Mesenchymal stem cell (in vitro differentiated cells and primary cell): ENCODE results near the gene CHD3.

Source experiments
- DNase-seq: peaks from one replicate; pipeline ENCODE4 v3.0.0-alpha.2; 2013
- H2AFZ ChIP-seq: one replicate; pipeline ENCODE4 v1.6.1; 2013; ENCODE audit warnings: low read depth, mild to moderate bottlenecking, control low read depth, inconsistent platforms, low read length, moderate library complexity
- H2AK5ac ChIP-seq: 2 replicates; pipeline ENCODE4 v1.6.1; 2013; ENCODE audit warnings: low read length, moderate library complexity, mild to moderate bottlenecking, inconsistent platforms; ENCODE audit not compliant: severe bottlenecking
- H2BK120ac ChIP-seq: one replicate; pipeline ENCODE4 v1.6.1; 2013; ENCODE audit warnings: low read depth, mild to moderate bottlenecking, inconsistent platforms, low read length, moderate library complexity
- H2BK12ac ChIP-seq, 2 experiments: one replicate each; pipeline ENCODE4 v1.6.1; 2013; ENCODE audit warnings: inconsistent platforms in 2 of 2, low read length in 2 of 2, mild to moderate bottlenecking in 2 of 2, moderate library complexity in 2 of 2, control low read depth in 1 of 2
- H2BK15ac ChIP-seq: one replicate; pipeline ENCODE4 v1.6.1; 2013; ENCODE audit warnings: mild to moderate bottlenecking, low read depth, inconsistent platforms; ENCODE audit not compliant: poor library complexity, severe bottlenecking
- H2BK5ac ChIP-seq: 2 replicates; pipeline ENCODE4 v1.6.1; 2013; ENCODE audit warnings: low read depth, mild to moderate bottlenecking, low read length, control low read depth, inconsistent platforms; ENCODE audit not compliant: poor library complexity, severe bottlenecking
- H3K14ac ChIP-seq, 2 experiments: one replicate each; pipeline ENCODE4 v1.6.1; 2013; ENCODE audit warnings: inconsistent platforms in 2 of 2, low read length in 2 of 2, control low read depth in 1 of 2, mild to moderate bottlenecking in 1 of 2, moderate library complexity in 1 of 2
- H3K18ac ChIP-seq, 2 experiments: one replicate each; pipeline ENCODE4 v1.6.1; 2013; ENCODE audit warnings: inconsistent platforms in 2 of 2, low read length in 2 of 2, control low read depth in 1 of 2, low read depth in 1 of 2, mild to moderate bottlenecking in 1 of 2
- H3K23ac ChIP-seq, 2 experiments: one replicate each; pipeline ENCODE4 v1.6.1; 2013; ENCODE audit warnings: inconsistent platforms in 2 of 2, low read length in 2 of 2, mild to moderate bottlenecking in 2 of 2, moderate library complexity in 2 of 2, control low read depth in 1 of 2
- H3K27ac ChIP-seq: 2 replicates; pipeline ENCODE4 v1.5.1; 2013; ENCODE audit warnings: mild to moderate bottlenecking, moderate library complexity, low read length, control low read depth, inconsistent platforms; ENCODE audit not compliant: poor library complexity, severe bottlenecking
- H3K27me3 ChIP-seq, 2 experiments: 2 replicates each; pipeline versions ENCODE4 v1.6.1 to v1.7.0; 2013; ENCODE audit warnings: low read length in 2 of 2, mild to moderate bottlenecking in 2 of 2, moderate library complexity in 2 of 2, control low read depth in 1 of 2, inconsistent platforms in 1 of 2; ENCODE audit not compliant: control insufficient read depth in 1 of 2, insufficient read depth in 1 of 2
- H3K36me3 ChIP-seq, 2 experiments: 2 replicates each; pipeline versions ENCODE4 v1.6.1 to v1.7.0; 2013; ENCODE audit warnings: low read length in 2 of 2, control low read depth in 1 of 2, inconsistent platforms in 1 of 2, low read depth in 1 of 2, mild to moderate bottlenecking in 1 of 2; ENCODE audit not compliant: insufficient read depth in 2 of 2, control insufficient read depth in 1 of 2
- H3K4ac ChIP-seq, 2 experiments: one replicate each; pipeline ENCODE4 v1.6.1; 2013; ENCODE audit warnings: inconsistent platforms in 2 of 2, low read length in 2 of 2, mild to moderate bottlenecking in 2 of 2, moderate library complexity in 2 of 2, control low read depth in 1 of 2, low read depth in 1 of 2
- H3K4me1 ChIP-seq: 2 replicates; pipeline ENCODE4 v1.6.1; 2013; ENCODE audit warnings: low read depth, low read length, control low read depth; ENCODE audit not compliant: control insufficient read depth, insufficient read depth
- H3K4me2 ChIP-seq: 2 replicates; pipeline ENCODE4 v1.6.1; 2013; ENCODE audit warnings: low read length, mild to moderate bottlenecking, inconsistent platforms; ENCODE audit not compliant: poor library complexity, severe bottlenecking
- H3K4me3 ChIP-seq, 2 experiments: 2 replicates each; pipeline versions ENCODE4 v1.5.1 to v1.7.0; 2013; ENCODE audit warnings: low read length in 2 of 2, mild to moderate bottlenecking in 2 of 2, control low read depth in 1 of 2, low read depth in 1 of 2; ENCODE audit not compliant: insufficient read depth in 1 of 2
- H3K79me1 ChIP-seq: replicated peaks from 2 replicates; pipeline ENCODE4 v1.6.1; 2013; ENCODE audit warnings: mild to moderate bottlenecking, control low read depth, low read length, inconsistent platforms; ENCODE audit not compliant: poor library complexity, severe bottlenecking
- H3K9ac ChIP-seq: 2 replicates; pipeline ENCODE4 v1.7.0; 2013; ENCODE audit warnings: mild to moderate bottlenecking, low read length, moderate library complexity
- H3K9me3 ChIP-seq: 2 replicates; pipeline ENCODE4 v1.7.0; 2013; ENCODE audit warnings: mild to moderate bottlenecking, low read length; ENCODE audit not compliant: control insufficient read depth
- H4K8ac ChIP-seq: one replicate; pipeline ENCODE4 v1.6.1; 2013; ENCODE audit warnings: inconsistent platforms, mild to moderate bottlenecking, low read length, moderate library complexity
- H4K91ac ChIP-seq: one replicate; pipeline ENCODE4 v1.6.1; 2013; ENCODE audit warnings: mild to moderate bottlenecking, low read length, inconsistent platforms
- WGBS: methylation state at CpG from one replicate; pipeline ENCODE4 v1.1.7; 2013; ENCODE audit warnings: mixed read lengths; 5-methylcytosine and 5-hydroxymethylcytosine counted together

CHD3 gene

GRCh38 chr17:7903154-7904103 is 14.8 kb downstream of the CHD3 start:
- Histone ChIP-seq H4K8ac (no peak overlapping the region), H2BK120ac (no peak overlapping the region), H3K4ac (no peak overlapping the region), H3K4me3 (no peak overlapping the region), H3K4me1 (peaks cover 3% of the 10 kb centered on the region), H3K9ac (no peak overlapping the region), H4K91ac (no peak overlapping the region), H2BK15ac (no peak overlapping the region), H2AK5ac (no peak overlapping the region), H3K36me3 (peaks cover 89 to 95% of the 10 kb centered on the region in 2 experiments), H2BK5ac (no peak overlapping the region), H3K79me1 (peaks cover 29% of the 10 kb centered on the region), H2AFZ (no peak overlapping the region), H3K18ac (no peak overlapping the region), H3K9me3 (no peaks in the 10 kb centered on the region), H3K27ac (no peak overlapping the region), H2BK12ac (no peak overlapping the region), H3K14ac (no peak overlapping the region), H3K23ac (no peak overlapping the region), H3K27me3 (no peaks in the 10 kb centered on the region), H3K4me2 (no peak overlapping the region)
- DNase-seq: no peak
- WGBS: 73% methylated on average over 22 of the region's 22 CpGs

GRCh38 chr17:7909089-7909488 is 20.5 kb downstream of the CHD3 start:
- H3K14ac ChIP-seq: no peak overlapping the region
- H3K4me3 ChIP-seq: peak overlapping the region in 1 of 2 experiments; percentile 4
- H3K4me1 ChIP-seq: no peaks in the 10 kb centered on the region
- H3K27ac ChIP-seq: no peak overlapping the region
- H2AK5ac ChIP-seq: no peak overlapping the region
- H2BK5ac ChIP-seq: no peak overlapping the region
- no peak overlapping the region for H2BK15ac ChIP-seq
- H3K36me3 ChIP-seq: peaks cover 79 to 86% of the 10 kb centered on the region in 2 experiments
- no peak for DNase-seq
- H3K9me3 ChIP-seq: no peaks in the 10 kb centered on the region
- no peaks in the 10 kb centered on the region for H3K27me3 ChIP-seq
- H2BK120ac ChIP-seq: no peak overlapping the region
- H2BK12ac ChIP-seq: no peak overlapping the region
- no peak overlapping the region for H3K9ac ChIP-seq
- no peak overlapping the region for H3K23ac ChIP-seq
- WGBS: 98% methylated on average over 29 of the region's 29 CpGs
- H3K18ac ChIP-seq: no peak overlapping the region
- no peak overlapping the region for H4K91ac ChIP-seq
- no peak overlapping the region for H3K4me2 ChIP-seq
- no peak overlapping the region for H4K8ac ChIP-seq
- peaks cover 12% of the 10 kb centered on the region for H3K79me1 ChIP-seq
- no peak overlapping the region for H2AFZ ChIP-seq
- H3K4ac ChIP-seq: no peak overlapping the region

GRCh38 chr17:7910281-7910680 is 21.7 kb downstream of the CHD3 start:
- Histone ChIP-seq H3K23ac (no peak overlapping the region), H2BK120ac (no peak overlapping the region), H3K27ac (no peak overlapping the region), H3K4me3 (no peak overlapping the region), H3K14ac (no peak overlapping the region), H3K4me2 (no peak overlapping the region), H3K9ac (no peak overlapping the region), H3K79me1 (peaks cover 7% of the 10 kb centered on the region), H2AFZ (no peak overlapping the region), H3K27me3 (no peaks in the 10 kb centered on the region), H4K91ac (no peak overlapping the region), H3K4me1 (peaks cover 2% of the 10 kb centered on the region), H2BK5ac (no peak overlapping the region), H2AK5ac (no peak overlapping the region), H3K18ac (no peak overlapping the region), H3K36me3 (peaks cover 69 to 74% of the 10 kb centered on the region in 2 experiments), H2BK15ac (no peak overlapping the region), H3K9me3 (no peaks in the 10 kb centered on the region), H4K8ac (no peak overlapping the region), H2BK12ac (no peak overlapping the region), H3K4ac (no peak overlapping the region)
- 98% methylated on average over 15 of the region's 15 CpGs for WGBS
- DNase-seq: no peak

- no peak overlapping the region for H3K4ac ChIP-seq
- no peak for DNase-seq
- WGBS: 99% methylated on average over 13 of the region's 13 CpGs
- H3K27ac ChIP-seq: no peak overlapping the region
- H3K18ac ChIP-seq: no peak overlapping the region
- no peaks in the 10 kb centered on the region for H3K9me3 ChIP-seq
- H2BK12ac ChIP-seq: no peak overlapping the region
- no peak overlapping the region for H3K4me2 ChIP-seq
- H3K23ac ChIP-seq: no peak overlapping the region
- H2AK5ac ChIP-seq: no peak overlapping the region
- H4K8ac ChIP-seq: no peak overlapping the region
- H2BK15ac ChIP-seq: no peak overlapping the region
- H3K36me3 ChIP-seq: peaks cover 65 to 69% of the 10 kb centered on the region in 2 experiments
- H3K79me1 ChIP-seq: peaks cover 7% of the 10 kb centered on the region
- no peak overlapping the region for H2BK5ac ChIP-seq
- H3K4me3 ChIP-seq: no peak overlapping the region
- H4K91ac ChIP-seq: no peak overlapping the region
- no peak overlapping the region for H2AFZ ChIP-seq
- H3K14ac ChIP-seq: no peak overlapping the region
- H3K9ac ChIP-seq: no peak overlapping the region
- H3K27me3 ChIP-seq: no peaks in the 10 kb centered on the region
- peaks cover 5% of the 10 kb centered on the region for H3K4me1 ChIP-seq
- no peak overlapping the region for H2BK120ac ChIP-seq
Observed at GRCh38 chr17:7910711-7911110, 22.1 kb downstream of the CHD3 start.
